SK-N-MC (cell line): ENCODE results near the gene PKMYT1.

Source experiments
- DNase-seq: peaks from one replicate; pipeline ENCODE4 v3.0.0-alpha.2; 2011; ENCODE audit warnings: low read depth, low spot score
- H3K27ac ChIP-seq: fragments of 200-600 bp; sonication (generic); 2 replicates; pipeline ENCODE4 v1.5.1; 2016; ENCODE audit warnings: mixed run types
- H3K36me3 ChIP-seq: fragments of 200-600 bp; sonication (generic); 2 replicates; pipeline ENCODE4 v1.6.1; 2017; ENCODE audit warnings: antibody characterized with exemption, low read length, mixed read lengths; ENCODE audit not compliant: insufficient read depth
- H3K4me3 ChIP-seq: fragments of 200-600 bp; sonication (generic); 2 replicates; pipeline ENCODE4 v1.5.1; 2016
- H3K9ac ChIP-seq: fragments of 200-600 bp; sonication (generic); 2 replicates; pipeline ENCODE4 v1.8.0; 2017; ENCODE audit warnings: mixed run types, mixed read lengths; ENCODE audit not compliant: insufficient read length
- H3K9me3 ChIP-seq: fragments of 200-600 bp; sonication (generic); 2 replicates; pipeline ENCODE4 v1.6.1; 2017; ENCODE audit warnings: low read depth, mild to moderate bottlenecking, antibody characterized with exemption, low read length, moderate library complexity, mixed read lengths
- EZH2 ChIP-seq: fragments of 200-600 bp; sonication (generic); IDR thresholded peaks from one replicate; pipeline ENCODE4 v1.6.1; 2017; ENCODE audit warnings: antibody characterized with exemption
- FOXP2 ChIP-seq: optimal IDR thresholded peaks from 2 replicates; pipeline ENCODE3; 2011; ENCODE audit warnings: mild to moderate bottlenecking, moderate library complexity; ENCODE audit not compliant: insufficient read depth; ENCODE audit errors: extremely low read length, control extremely low read depth
- POLR2AphosphoS5 ChIP-seq: IDR thresholded peaks from 2 replicates; pipeline ENCODE4 v1.6.1; 2012; ENCODE audit warnings: mild to moderate bottlenecking, low read depth, low read length, borderline replicate concordance

Gene PKMYT1

DNA sequence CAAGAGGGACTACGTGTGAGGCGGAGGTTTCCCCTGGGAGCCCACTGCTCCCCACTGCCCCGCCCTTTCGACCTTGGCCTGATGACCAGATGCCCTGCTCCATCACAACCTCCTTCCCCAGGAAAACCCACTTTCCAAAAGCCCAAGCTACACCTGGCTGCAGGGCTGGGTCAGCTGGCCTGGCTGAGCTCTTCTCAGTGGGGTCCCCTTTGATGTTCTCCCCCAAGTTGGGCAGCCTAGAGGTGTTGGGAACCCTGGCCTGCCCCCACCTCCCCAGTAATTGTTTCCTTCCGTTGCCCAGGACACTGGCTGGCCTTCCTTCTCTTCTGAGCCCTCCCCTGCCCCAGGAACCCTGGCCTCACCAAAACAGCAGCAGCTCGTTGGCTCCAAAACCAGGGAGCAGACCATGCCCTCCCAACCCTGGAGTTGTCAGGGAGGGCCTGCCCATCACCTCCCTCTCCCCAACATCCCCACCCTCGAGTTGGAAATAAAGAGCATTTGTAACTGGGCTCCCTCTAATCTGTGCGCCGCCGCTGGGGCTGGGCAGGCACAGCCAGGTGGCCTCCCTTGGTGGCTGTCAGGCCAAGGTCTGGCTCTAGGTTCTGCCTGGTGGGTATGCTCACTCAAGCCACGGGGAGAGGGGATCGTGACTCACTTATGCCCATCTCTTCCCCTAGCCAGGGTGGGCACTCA, 33.9 kb upstream of the PKMYT1 start:
- no peaks in the 10 kb centered on the region for H3K9me3 ChIP-seq
- no peak for TF ChIP-seq FOXP2
- no peak for TF ChIP-seq EZH2
- no peak for TF ChIP-seq POLR2AphosphoS5
- H3K9ac ChIP-seq, result no peak overlapping the region
- no peak overlapping the region for H3K4me3 ChIP-seq
- no peaks in the 10 kb centered on the region for H3K36me3 ChIP-seq
- no peak overlapping the region for H3K27ac ChIP-seq
- no peak for DNase-seq

DNA sequence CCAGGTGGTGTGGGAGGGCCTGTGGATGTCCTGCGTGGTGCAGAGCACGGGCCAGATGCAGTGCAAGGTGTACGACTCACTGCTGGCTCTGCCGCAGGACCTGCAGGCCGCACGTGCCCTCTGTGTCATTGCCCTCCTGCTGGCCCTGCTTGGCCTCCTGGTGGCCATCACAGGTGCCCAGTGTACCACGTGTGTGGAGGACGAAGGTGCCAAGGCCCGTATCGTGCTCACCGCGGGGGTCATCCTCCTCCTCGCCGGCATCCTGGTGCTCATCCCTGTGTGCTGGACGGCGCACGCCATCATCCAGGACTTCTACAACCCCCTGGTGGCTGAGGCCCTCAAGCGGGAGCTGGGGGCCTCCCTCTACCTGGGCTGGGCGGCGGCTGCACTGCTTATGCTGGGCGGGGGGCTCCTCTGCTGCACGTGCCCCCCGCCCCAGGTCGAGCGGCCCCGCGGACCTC, 33.3 kb upstream of the PKMYT1 start:
- no peak overlapping the region for H3K27ac ChIP-seq
- no peaks in the 10 kb centered on the region for H3K9me3 ChIP-seq
- no peak overlapping the region for H3K9ac ChIP-seq
- TF ChIP-seq EZH2, result no peak
- no peak for TF ChIP-seq POLR2AphosphoS5
- TF ChIP-seq FOXP2, result no peak
- H3K4me3 ChIP-seq, result no peak overlapping the region
- no peaks in the 10 kb centered on the region for H3K36me3 ChIP-seq
- no peak for DNase-seq

DNA sequence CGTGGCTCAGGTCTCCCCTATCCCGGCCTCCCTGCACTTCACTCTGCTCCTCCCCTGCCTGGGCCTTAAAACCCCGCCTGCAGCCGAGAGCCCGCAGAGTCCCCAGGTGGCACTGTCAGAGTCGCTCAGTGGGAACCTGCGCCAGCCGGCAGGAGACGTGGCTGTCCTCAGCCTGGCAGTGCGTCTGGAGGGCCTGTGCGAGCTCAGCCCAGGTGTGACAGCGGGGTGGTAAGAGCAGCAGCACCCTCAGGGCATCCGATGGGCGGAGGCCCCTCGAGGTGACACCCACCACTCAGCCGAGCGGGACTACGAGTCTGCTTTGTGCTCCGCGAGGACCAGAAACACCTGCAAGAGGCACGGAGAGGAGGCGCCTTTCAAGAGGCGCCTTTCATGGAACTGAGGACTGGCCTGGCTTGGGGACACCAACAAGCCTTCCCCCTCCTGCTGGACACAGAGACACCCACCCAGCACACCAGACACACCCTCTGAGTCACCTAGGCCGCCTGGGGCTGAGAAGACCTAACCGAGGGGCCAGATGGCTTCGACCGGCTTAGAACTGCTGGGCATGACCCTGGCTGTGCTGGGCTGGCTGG, 32.7 kb upstream of the PKMYT1 start, which contains the start of gene CLDN9:
Gene CLDN9, plus strand, starts transcription at position 96 of the 593 bp plus-strand sequence. Its CDS starts 440 bp downstream, at position 536.
- TF ChIP-seq EZH2 (no peak), FOXP2 (no peak), POLR2AphosphoS5 (no peak)
- Histone ChIP-seq H3K9ac (no peak within 1 kb of the TSS), H3K4me3 (no peak within 1 kb of the TSS), H3K27ac (no peak within 1 kb of the TSS), H3K9me3 (no peaks in the 10 kb centered on the region), H3K36me3 (no peaks in the 10 kb centered on the region)
- no peak for DNase-seq

DNA sequence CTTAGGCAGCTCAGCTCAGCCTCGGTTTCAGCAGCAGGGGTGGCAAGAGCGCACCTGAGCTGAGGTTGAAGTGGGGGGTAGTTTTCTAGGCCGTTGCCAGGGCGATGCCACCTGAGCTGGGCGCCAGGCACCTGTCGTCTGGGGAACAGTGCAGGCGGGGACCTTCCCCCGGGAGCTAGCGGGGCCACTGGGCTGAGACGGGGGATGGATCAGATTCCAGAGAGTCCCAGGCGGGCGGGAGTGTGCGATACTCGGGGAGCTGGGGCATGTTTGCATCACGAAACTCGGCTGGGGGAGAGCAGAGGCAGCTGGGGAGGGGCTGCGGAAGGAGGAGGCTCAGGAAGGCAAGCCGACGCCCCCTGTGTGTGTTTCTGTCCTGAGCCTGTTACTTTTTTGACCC, 32.0 kb upstream of the PKMYT1 start:
- no peak for TF ChIP-seq EZH2
- no peak for TF ChIP-seq POLR2AphosphoS5
- TF ChIP-seq FOXP2, result no peak
- Histone ChIP-seq H3K9me3 (no peaks in the 10 kb centered on the region), H3K27ac (no peak overlapping the region), H3K36me3 (no peaks in the 10 kb centered on the region), H3K9ac (no peak overlapping the region), H3K4me3 (no peak overlapping the region)
- DNase-seq, result no peak

DNA sequence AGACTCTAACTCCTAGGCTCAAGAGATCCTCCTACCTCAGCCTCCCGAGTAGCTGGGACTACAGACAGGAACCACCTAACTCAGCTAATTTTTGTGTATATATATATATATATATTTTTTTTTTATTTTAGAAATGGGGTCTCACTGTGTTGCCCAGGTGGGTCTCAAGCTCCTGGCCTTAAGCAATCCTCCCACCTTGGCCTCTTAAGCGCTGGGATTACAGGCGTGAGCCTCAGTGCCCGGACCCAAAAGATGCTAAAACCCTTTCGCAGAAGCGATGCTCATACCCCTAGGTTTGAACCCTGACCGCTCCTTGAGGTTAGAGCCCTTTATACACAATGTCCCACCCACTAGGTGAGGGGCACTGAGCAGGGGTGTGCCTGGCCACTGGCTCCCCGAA, 30.3 kb upstream of the PKMYT1 start:
- Histone ChIP-seq H3K36me3 (no peaks in the 10 kb centered on the region), H3K9me3 (no peaks in the 10 kb centered on the region), H3K9ac (no peak overlapping the region), H3K27ac (no peak overlapping the region), H3K4me3 (no peak overlapping the region)
- DNase-seq, result no peak
- TF ChIP-seq EZH2 (no peak), POLR2AphosphoS5 (no peak), FOXP2 (no peak)

DNA sequence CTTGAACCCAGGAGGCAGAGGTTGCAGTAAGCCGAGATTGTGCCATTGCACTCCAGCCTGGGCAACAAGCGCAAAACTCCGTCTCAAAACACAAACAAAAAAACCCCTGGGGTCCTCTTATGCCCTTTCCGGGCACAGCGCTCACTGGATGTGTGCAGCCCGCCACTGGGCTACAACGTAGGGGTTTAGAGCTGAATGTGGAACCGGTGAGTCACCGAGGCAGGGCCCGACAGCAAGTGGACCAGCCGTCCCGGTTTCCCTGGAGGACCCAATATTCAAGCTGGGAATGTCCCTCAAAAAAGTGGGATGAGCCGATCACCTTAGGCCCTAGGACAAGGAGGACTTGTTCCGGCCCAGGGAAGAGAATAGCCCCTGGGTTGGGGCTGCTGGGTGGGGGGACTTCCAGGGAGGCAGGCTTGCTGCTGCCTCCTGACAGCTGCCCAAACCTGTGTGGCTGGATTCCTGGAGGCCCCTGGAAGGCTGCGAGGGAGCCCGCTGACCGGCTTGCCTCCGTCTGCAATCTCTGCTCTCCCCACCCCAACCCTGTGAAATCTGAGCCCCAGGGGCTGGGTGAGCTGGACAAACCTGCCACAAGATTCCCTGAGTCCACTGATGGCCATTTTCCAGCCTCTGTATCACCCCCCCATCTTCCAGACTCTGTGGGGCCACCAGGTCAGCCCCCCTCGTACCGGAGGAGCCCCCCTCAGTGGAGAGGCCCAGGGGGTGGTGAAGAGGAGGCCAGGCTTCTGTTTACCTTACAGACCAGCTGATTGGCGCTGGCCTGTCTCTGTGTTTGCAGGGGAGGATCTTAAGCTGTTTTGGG, 29.5 kb upstream of the PKMYT1 start:
- DNase-seq, result no peak
- Histone ChIP-seq H3K9me3 (no peaks in the 10 kb centered on the region), H3K27ac (no peak overlapping the region), H3K4me3 (no peak overlapping the region), H3K36me3 (no peaks in the 10 kb centered on the region), H3K9ac (no peak overlapping the region)
- TF ChIP-seq EZH2, result no peak
- no peak for TF ChIP-seq POLR2AphosphoS5
- no peak for TF ChIP-seq FOXP2

DNA sequence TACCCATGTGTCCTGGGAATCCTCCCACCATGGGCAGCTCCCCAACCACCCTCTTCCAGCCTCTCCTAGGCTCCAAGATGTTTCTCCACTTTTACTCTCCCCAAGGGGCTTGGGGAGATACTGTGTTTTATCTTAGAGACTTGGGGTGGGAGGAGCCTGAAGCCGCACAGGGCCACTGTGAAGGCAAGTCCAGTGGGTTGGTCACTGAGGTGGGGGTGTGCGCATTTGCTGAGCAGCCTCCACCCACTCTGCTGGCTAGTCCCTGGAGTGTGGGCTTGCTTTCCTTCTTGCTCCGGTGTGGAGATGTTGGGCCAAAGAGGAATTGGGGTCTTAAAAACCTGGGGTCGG, 28.4 kb upstream of the PKMYT1 start:
- DNase-seq, result no peak
- Histone ChIP-seq H3K9me3 (no peaks in the 10 kb centered on the region), H3K9ac (no peak overlapping the region), H3K4me3 (no peak overlapping the region), H3K36me3 (no peaks in the 10 kb centered on the region), H3K27ac (no peak overlapping the region)
- no peak for TF ChIP-seq EZH2
- TF ChIP-seq POLR2AphosphoS5, result no peak
- TF ChIP-seq FOXP2, result no peak
